OCI-LY3 (cell line): ENCODE measurements around the gene LDLR.

Source experiments
- H2AFZ ChIP-seq: fragments of 200-600, 300-600 bp; shearing (Covaris generic); 2 replicates; pipeline ENCODE4 v1.6.0; 2014; ENCODE audit warnings: antibody characterized with exemption, low read depth, low read length
- H3K27ac ChIP-seq: fragments of 200-600, 300-600 bp; sonication (generic); 2 replicates; pipeline ENCODE4 v1.5.1; 2014; ENCODE audit warnings: mild to moderate bottlenecking, low read length, moderate library complexity, mixed read lengths
- H3K27me3 ChIP-seq: fragments of 200-600, 300-600 bp; sonication (generic); 2 replicates; pipeline ENCODE4 v1.6.1; 2014; ENCODE audit warnings: low read depth, low read length, mixed read lengths
- H3K36me3 ChIP-seq: fragments of 200-600, 300-600 bp; sonication (generic); replicated peaks from 2 replicates; pipeline ENCODE3; 2014; ENCODE audit warnings: low read depth, low read length, mixed read lengths
- H3K4me1 ChIP-seq: fragments of 300-600, 200-600 bp; sonication (generic); 2 replicates; pipeline ENCODE4 v1.6.1; 2014; ENCODE audit warnings: low read length, mixed read lengths
- H3K4me2 ChIP-seq: fragments of 200-600, 300-600 bp; sonication (generic); 2 replicates; pipeline ENCODE4 v1.6.1; 2014; ENCODE audit warnings: low read length, mixed read lengths
- H3K4me3 ChIP-seq: fragments of 300-600, 200-600 bp; sonication (generic); 2 replicates; pipeline ENCODE4 v1.5.1; 2014; ENCODE audit warnings: antibody characterized with exemption, mild to moderate bottlenecking, low read length, moderate library complexity
- H3K79me2 ChIP-seq: fragments of 300-600, 200-600 bp; shearing (Covaris generic); 2 replicates; pipeline ENCODE4 v1.6.1; 2014; ENCODE audit warnings: mild to moderate bottlenecking, low read length, mixed read lengths
- H3K9ac ChIP-seq: fragments of 300-600, 200-600 bp; shearing (Covaris generic); 2 replicates; pipeline ENCODE4 v1.6.0; 2014; ENCODE audit warnings: mild to moderate bottlenecking, low read length, moderate library complexity
- H3K9me3 ChIP-seq: fragments of 200-600, 300-600 bp; shearing (Covaris generic); 2 replicates; pipeline ENCODE4 v1.6.1; 2014; ENCODE audit warnings: low read length, mixed read lengths; ENCODE audit not compliant: insufficient read depth
- H4K20me1 ChIP-seq: fragments of 200-600, 300-600 bp; sonication (generic); 2 replicates; pipeline ENCODE4 v1.6.1; 2016; ENCODE audit warnings: low read length, mixed read lengths; ENCODE audit not compliant: insufficient read depth
- CTCF ChIP-seq: fragments of 200-600, 300-600 bp; sonication (generic); IDR thresholded peaks from 2 replicates; pipeline ENCODE4 v1.5.1; 2014; ENCODE audit warnings: antibody characterized with exemption, low read length, low read depth
- EZH2phosphoT487 ChIP-seq: fragments of 200-600 bp; shearing (Covaris generic); IDR thresholded peaks from 2 replicates; pipeline ENCODE4 v1.6.1; 2018; ENCODE audit warnings: antibody characterized with exemption, mixed run types, low read depth

Gene LDLR

GRCh38 chr19:11111771-11112144 lies 22.5 kb downstream of the LDLR start:
- TF ChIP-seq EZH2phosphoT487 (no peak), CTCF (no peak)
- no peaks in the 10 kb centered on the region for H3K79me2 ChIP-seq
- H3K27me3 ChIP-seq = peaks cover 25% of the 10 kb centered on the region
- no peaks in the 10 kb centered on the region for H3K36me3 ChIP-seq
- no peak overlapping the region for H2AFZ ChIP-seq
- H3K9me3 ChIP-seq = no peaks in the 10 kb centered on the region
- no peaks in the 10 kb centered on the region for H4K20me1 ChIP-seq
- H3K9ac ChIP-seq = no peak overlapping the region
- no peaks in the 10 kb centered on the region for H3K4me1 ChIP-seq
- H3K4me3 ChIP-seq = no peak overlapping the region
- no peak overlapping the region for H3K4me2 ChIP-seq
- H3K27ac ChIP-seq = no peak overlapping the region

GRCh38 chr19:11113140-11113708 lies 24.0 kb downstream of the LDLR start:
- Histone ChIP-seq H3K27ac (no peak overlapping the region), H3K4me3 (no peak overlapping the region), H3K9ac (no peak overlapping the region), H3K36me3 (no peaks in the 10 kb centered on the region), H3K9me3 (no peaks in the 10 kb centered on the region), H3K79me2 (no peaks in the 10 kb centered on the region), H2AFZ (no peak overlapping the region), H3K4me2 (no peak overlapping the region), H4K20me1 (no peaks in the 10 kb centered on the region), H3K27me3 (peaks cover 23% of the 10 kb centered on the region), H3K4me1 (no peaks in the 10 kb centered on the region)
- TF ChIP-seq CTCF (no peak), EZH2phosphoT487 (no peak)

- no peaks in the 10 kb centered on the region for H4K20me1 ChIP-seq
- no peaks in the 10 kb centered on the region for H3K4me1 ChIP-seq
- H3K4me2 ChIP-seq = no peak overlapping the region
- no peak for TF ChIP-seq CTCF
- no peak for TF ChIP-seq EZH2phosphoT487
- no peak overlapping the region for H3K9ac ChIP-seq
- no peaks in the 10 kb centered on the region for H3K36me3 ChIP-seq
- no peak overlapping the region for H3K4me3 ChIP-seq
- H3K79me2 ChIP-seq = no peaks in the 10 kb centered on the region
- no peaks in the 10 kb centered on the region for H3K9me3 ChIP-seq
- no peak overlapping the region for H3K27ac ChIP-seq
- peaks cover 18% of the 10 kb centered on the region for H3K27me3 ChIP-seq
- no peak overlapping the region for H2AFZ ChIP-seq
Measured at GRCh38 chr19:11115042-11115441, 25.8 kb downstream of the LDLR start.

- Histone ChIP-seq H3K27me3 (peaks cover 19% of the 10 kb centered on the region), H3K27ac (no peak overlapping the region), H3K4me3 (no peak overlapping the region), H3K36me3 (no peaks in the 10 kb centered on the region), H3K4me1 (no peaks in the 10 kb centered on the region), H2AFZ (no peak overlapping the region), H4K20me1 (no peaks in the 10 kb centered on the region), H3K4me2 (no peak overlapping the region), H3K9me3 (no peaks in the 10 kb centered on the region), H3K79me2 (no peaks in the 10 kb centered on the region), H3K9ac (no peak overlapping the region)
- TF ChIP-seq EZH2phosphoT487 (no peak), CTCF (no peak)
Measured at GRCh38 chr19:11115895-11116446, 26.7 kb downstream of the LDLR start.
